ENCODE measurements around the gene USP22.
"Not testable (repeated sequence)": the region's sequence is repeated elsewhere in the genome, so short reads cannot be mapped to it uniquely, and the experiment has no call there.

The USP22 gene

DNA sequence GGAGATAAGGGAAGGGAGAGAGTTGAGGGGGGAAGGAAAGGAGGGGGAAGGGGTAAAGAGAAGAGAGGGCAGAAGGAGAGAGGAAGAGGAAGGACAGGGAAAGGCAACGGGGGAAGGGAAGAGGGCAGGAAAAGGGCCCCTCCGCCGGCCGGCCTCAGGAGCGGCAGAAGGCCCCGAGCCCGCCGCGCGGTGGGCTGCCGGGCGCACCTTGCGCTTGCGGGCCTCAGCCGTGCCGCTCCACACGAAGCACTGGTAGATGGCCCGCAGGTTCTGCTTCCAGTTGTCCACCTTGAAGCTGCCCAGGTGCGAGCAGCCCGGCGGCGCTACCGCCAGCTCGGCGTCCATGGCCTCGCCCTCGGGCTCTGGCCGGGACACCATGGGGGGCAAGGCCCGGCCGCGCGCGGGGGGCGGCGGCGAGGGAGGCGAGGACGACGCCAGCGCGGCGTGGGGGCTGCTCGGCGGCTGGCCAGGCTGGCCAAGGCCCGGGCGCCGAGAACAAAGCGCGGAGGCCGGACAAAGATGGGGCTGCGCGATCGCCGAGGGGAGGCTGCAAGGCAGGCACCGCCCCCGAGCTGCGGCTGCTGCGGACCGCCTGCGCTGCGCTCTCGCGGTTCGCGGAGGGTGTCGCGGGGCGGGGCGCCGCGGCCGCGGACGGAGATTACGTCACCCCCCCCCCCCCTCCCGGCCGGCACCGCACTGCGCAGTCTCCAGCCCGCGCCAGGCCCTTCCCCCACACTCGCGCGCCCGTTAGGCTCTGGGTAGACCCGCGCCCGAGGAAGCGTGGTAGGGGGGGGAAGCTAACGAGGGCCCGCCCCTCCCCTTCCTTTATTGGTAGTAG, at the start of gene USP22:
Gene USP22 (minus strand): TSS at position 554 of the 838 bp plus-strand sequence. CDS start 176 bp downstream, at position 378.
- no peaks in the 10 kb centered on the region for H3K27me3 Mint-ChIP-seq (ENCODE audit: low read depth)

DNA sequence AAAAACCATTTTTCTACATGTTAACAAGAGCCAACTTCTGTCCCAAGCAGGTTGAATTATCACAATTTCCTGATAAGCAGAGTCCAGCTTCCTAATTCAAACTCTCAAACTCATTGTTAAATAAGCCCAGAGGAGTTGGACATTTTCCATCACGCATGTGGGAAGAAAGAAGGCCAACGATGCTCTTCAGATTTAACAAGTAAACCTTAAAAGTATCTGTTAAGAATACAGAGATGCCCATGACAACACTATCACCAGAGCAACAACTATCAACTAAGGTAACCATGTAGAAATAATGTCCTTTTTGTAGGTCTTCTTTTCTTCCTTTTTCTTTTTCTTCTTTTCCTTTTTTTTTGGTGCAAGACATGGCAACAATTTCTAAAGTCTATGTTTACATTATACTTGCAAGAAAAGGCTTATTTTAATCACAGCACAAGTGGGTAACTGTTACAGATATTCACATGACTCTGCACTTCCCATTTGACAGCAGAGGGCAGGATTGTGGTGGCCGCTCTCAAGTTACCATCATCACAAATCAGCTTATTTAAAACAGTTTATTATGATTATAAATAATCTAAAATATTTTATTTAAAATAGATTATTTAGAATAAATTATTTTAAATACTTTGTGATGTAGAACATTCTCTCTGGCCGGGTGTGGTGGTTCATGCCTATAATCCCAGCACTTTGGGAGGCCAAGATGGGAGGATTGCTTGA, 48.2 kb upstream of the USP22 start:
- Mint-ChIP-seq H3K27ac (no peak overlapping the region), H3K9me3 (no peaks in the 10 kb centered on the region), H3K4me3 (no peak overlapping the region), H3K36me3 (ENCODE audit: low read depth) (no peaks in the 10 kb centered on the region), H3K27me3 (ENCODE audit: low read depth) (peaks cover 6% of the 10 kb centered on the region), H3K4me1 (ENCODE audit: low read depth) (peaks cover 3% of the 10 kb centered on the region)

More for the DNA sequence above, at the start of gene USP22:
- no peaks in the 10 kb centered on the region for H3K9me3 Mint-ChIP-seq
- H3K36me3 Mint-ChIP-seq (ENCODE audit: low read depth) = peaks cover 4% of the 10 kb centered on the region
- H3K4me1 Mint-ChIP-seq (ENCODE audit: low read depth) = peaks cover 24% of the 10 kb centered on the region
- peak within 1 kb of the TSS; percentile 95 for H3K27ac Mint-ChIP-seq
- H3K4me3 Mint-ChIP-seq = peak within 1 kb of the TSS; percentile 99

DNA sequence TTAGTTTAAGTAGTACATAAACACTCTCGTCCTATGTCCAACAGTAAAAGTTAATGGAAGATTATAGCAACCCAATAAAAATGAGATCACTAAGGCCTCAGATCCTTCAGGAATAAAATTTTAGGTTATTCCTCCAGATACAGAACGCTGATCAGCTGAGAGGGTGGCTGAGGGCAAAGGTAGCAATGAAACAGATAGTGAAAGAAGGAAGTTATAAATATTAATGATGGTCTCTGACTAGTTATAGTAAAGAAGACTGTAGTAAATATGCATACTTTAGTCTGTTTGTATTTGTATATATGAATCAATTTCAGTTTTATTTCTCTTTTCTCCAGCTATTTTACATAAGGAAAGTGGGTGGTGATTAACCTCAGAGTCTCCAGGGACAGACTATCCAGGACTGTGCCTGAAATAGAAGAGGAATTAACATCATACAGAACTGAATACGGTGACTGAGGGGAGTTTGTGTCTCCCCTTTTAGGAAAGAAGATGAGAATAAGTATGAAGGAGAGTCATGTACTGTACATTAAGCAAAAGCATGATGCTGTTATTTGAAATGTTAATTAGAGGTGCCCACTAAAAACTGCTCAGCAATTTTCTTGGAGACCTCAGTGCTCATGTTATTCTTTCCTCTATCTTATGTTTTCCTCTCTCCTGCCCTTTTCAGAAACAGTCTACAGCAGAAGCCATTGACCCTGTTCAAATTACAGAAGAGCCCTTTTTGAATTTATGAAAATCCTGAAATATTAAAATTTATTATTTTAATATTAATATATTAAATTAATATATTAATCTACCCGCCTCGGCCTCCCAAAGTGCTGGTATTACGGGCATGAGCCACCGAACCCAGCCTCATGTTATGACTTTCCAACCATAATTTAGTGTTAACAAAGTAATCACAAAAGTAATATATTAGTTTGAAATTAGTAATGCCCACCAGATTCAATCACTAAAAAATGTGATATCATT, 47.4 kb upstream of the USP22 start:
- Mint-ChIP-seq H3K27ac (no peak overlapping the region), H3K4me3 (no peak overlapping the region), H3K9me3 (no peaks in the 10 kb centered on the region), H3K27me3 (ENCODE audit: low read depth) (peaks cover 6% of the 10 kb centered on the region), H3K4me1 (ENCODE audit: low read depth) (peaks cover 3% of the 10 kb centered on the region), H3K36me3 (ENCODE audit: low read depth) (no peaks in the 10 kb centered on the region)

- Mint-ChIP-seq H3K4me3 (no peak overlapping the region), H3K9me3 (no peaks in the 10 kb centered on the region), H3K27me3 (ENCODE audit: low read depth) (peaks cover 6% of the 10 kb centered on the region), H3K4me1 (ENCODE audit: low read depth) (peaks cover 3% of the 10 kb centered on the region), H3K27ac (no peak overlapping the region), H3K36me3 (ENCODE audit: low read depth) (no peaks in the 10 kb centered on the region)
Observed at GRCh38 chr17:21089145-21089544, 46.3 kb upstream of the USP22 start.

- Mint-ChIP-seq H3K4me3 (no peak overlapping the region), H3K36me3 (ENCODE audit: low read depth) (no peaks in the 10 kb centered on the region), H3K4me1 (ENCODE audit: low read depth) (no peaks in the 10 kb centered on the region), H3K9me3 (no peaks in the 10 kb centered on the region), H3K27ac (no peak overlapping the region), H3K27me3 (ENCODE audit: low read depth) (peaks cover 5% of the 10 kb centered on the region)
Observed at GRCh38 chr17:21085707-21086106, 42.9 kb upstream of the USP22 start.

GRCh38 chr17:21085280-21085679, 42.5 kb upstream of the USP22 start:
- not testable (repeated sequence) for H3K27ac Mint-ChIP-seq; H3K27me3 Mint-ChIP-seq (ENCODE audit: low read depth); H3K36me3 Mint-ChIP-seq (ENCODE audit: low read depth); H3K9me3 Mint-ChIP-seq; H3K4me1 Mint-ChIP-seq (ENCODE audit: low read depth); H3K4me3 Mint-ChIP-seq

- Mint-ChIP-seq H3K4me1 (ENCODE audit: low read depth) (no peaks in the 10 kb centered on the region), H3K36me3 (ENCODE audit: low read depth) (no peaks in the 10 kb centered on the region), H3K27me3 (ENCODE audit: low read depth) (peaks cover 13% of the 10 kb centered on the region), H3K27ac (no peak overlapping the region), H3K4me3 (no peak overlapping the region), H3K9me3 (no peaks in the 10 kb centered on the region)
Observed at GRCh38 chr17:21082001-21082436, 39.2 kb upstream of the USP22 start.

DNA sequence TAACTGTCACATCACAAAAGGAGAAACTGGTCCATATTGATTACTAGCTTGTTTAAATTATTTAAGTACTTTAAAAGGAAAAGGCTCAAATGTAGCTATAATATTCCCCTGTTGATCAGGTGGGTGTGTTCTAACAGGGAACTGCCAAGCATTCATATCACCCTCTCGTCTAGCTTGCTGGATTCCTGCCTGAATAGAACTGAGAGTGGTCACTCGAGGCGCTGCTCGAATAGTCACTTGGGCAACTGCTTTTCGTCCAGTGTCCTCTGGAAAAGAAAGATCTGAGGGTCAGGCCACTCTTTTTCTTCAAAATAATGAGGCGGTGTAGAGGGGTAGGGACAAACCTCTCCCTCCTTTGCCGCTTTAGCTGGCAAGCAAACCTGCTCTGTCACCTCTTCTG, 36.4 kb upstream of the USP22 start:
- Mint-ChIP-seq H3K36me3 (ENCODE audit: low read depth) (no peaks in the 10 kb centered on the region), H3K27me3 (ENCODE audit: low read depth) (peaks cover 13% of the 10 kb centered on the region), H3K27ac (no peak overlapping the region), H3K4me3 (no peak overlapping the region), H3K4me1 (ENCODE audit: low read depth) (no peaks in the 10 kb centered on the region), H3K9me3 (no peaks in the 10 kb centered on the region)

GRCh38 chr17:21078016-21078780, 35.4 kb upstream of the USP22 start:
- no peak overlapping the region for H3K27ac Mint-ChIP-seq
- H3K9me3 Mint-ChIP-seq = no peaks in the 10 kb centered on the region
- no peaks in the 10 kb centered on the region for H3K36me3 Mint-ChIP-seq (ENCODE audit: low read depth)
- peaks cover 13% of the 10 kb centered on the region for H3K27me3 Mint-ChIP-seq (ENCODE audit: low read depth)
- no peak overlapping the region for H3K4me3 Mint-ChIP-seq
- no peaks in the 10 kb centered on the region for H3K4me1 Mint-ChIP-seq (ENCODE audit: low read depth)

DNA sequence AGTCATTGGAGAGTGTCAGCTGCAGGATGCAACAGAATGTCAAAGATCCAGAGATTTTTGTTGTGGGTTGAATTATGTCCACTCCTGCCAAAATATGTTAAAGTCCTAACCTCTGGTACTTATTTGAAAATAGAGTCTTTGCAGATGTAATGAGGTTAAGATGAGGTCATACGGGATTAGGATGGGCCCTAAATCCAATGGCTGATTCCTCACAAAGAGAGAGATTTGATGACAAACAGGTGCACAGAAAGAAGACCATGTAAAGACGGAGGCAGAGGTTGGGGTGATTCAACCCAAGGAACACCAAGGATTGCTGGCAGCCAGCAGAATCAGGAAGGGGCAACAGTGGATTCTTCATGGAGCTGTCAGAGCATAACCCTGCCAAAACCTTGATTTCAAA, 34.5 kb upstream of the USP22 start:
- Mint-ChIP-seq H3K9me3 (no peaks in the 10 kb centered on the region), H3K36me3 (ENCODE audit: low read depth) (no peaks in the 10 kb centered on the region), H3K27me3 (ENCODE audit: low read depth) (peaks cover 13% of the 10 kb centered on the region), H3K27ac (no peak overlapping the region), H3K4me1 (ENCODE audit: low read depth) (no peaks in the 10 kb centered on the region), H3K4me3 (no peak overlapping the region)

GRCh38 chr17:21076242-21076641, 33.4 kb upstream of the USP22 start:
- H3K27ac Mint-ChIP-seq = no peak overlapping the region
- H3K36me3 Mint-ChIP-seq (ENCODE audit: low read depth) = no peaks in the 10 kb centered on the region
- H3K4me3 Mint-ChIP-seq = no peak overlapping the region
- peaks cover 9% of the 10 kb centered on the region for H3K27me3 Mint-ChIP-seq (ENCODE audit: low read depth)
- H3K9me3 Mint-ChIP-seq = no peaks in the 10 kb centered on the region
- no peaks in the 10 kb centered on the region for H3K4me1 Mint-ChIP-seq (ENCODE audit: low read depth)

DNA sequence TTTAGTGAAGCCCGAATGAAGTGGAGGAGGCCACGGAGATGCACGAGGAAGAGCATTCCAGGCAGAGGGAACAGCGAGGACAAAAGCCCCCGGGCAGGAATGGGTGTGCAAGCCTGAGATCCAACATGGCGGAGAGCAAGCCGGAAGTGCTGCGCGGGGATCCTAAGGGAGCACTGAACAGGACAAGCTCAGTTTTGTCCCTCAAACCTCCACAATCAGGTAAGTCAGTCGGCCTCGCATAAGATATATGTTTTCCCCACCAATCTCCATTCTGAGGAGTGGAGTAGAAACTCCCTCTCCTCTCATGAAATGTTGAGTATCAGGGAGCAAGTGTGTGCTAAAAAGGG, 32.9 kb upstream of the USP22 start:
- no peaks in the 10 kb centered on the region for H3K4me1 Mint-ChIP-seq (ENCODE audit: low read depth)
- no peaks in the 10 kb centered on the region for H3K36me3 Mint-ChIP-seq (ENCODE audit: low read depth)
- H3K27ac Mint-ChIP-seq = no peak overlapping the region
- no peak overlapping the region for H3K4me3 Mint-ChIP-seq
- peaks cover 8% of the 10 kb centered on the region for H3K27me3 Mint-ChIP-seq (ENCODE audit: low read depth)
- no peaks in the 10 kb centered on the region for H3K9me3 Mint-ChIP-seq

DNA sequence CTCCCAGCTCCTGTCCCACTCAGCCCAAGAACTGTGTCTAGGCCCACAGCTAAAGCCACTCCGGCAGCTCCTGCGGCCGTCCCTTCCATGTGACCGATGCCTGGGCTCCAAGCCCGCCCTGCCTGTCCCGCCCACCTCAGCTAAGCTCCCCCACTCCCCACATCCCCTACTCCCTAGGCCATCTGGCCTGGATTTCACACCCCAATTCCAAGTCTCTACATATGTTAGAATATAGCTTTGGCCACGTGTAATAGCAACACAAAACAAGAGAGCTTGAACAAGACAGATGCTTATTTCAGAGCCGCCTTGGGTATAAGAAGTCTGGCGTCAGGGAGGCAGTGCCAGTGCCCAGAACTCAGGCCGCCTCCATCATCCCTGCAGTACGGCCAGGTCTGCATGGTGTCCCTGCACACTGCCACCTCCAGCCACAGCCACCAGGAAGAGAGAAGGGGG, 30.0 kb upstream of the USP22 start:
- H3K9me3 Mint-ChIP-seq = no peaks in the 10 kb centered on the region
- no peak overlapping the region for H3K4me3 Mint-ChIP-seq
- no peaks in the 10 kb centered on the region for H3K4me1 Mint-ChIP-seq (ENCODE audit: low read depth)

GRCh38 chr17:21066394-21066793, 23.6 kb upstream of the USP22 start:
- Mint-ChIP-seq H3K27ac (no peak overlapping the region), H3K4me1 (ENCODE audit: low read depth) (no peaks in the 10 kb centered on the region), H3K36me3 (ENCODE audit: low read depth) (no peaks in the 10 kb centered on the region), H3K4me3 (no peak overlapping the region), H3K9me3 (no peaks in the 10 kb centered on the region), H3K27me3 (ENCODE audit: low read depth) (no peaks in the 10 kb centered on the region)

More for the DNA sequence above, 30.0 kb upstream of the USP22 start:
- H3K27ac Mint-ChIP-seq = no peak overlapping the region
- H3K36me3 Mint-ChIP-seq (ENCODE audit: low read depth) = no peaks in the 10 kb centered on the region
- peaks cover under 1% of the 10 kb centered on the region for H3K27me3 Mint-ChIP-seq (ENCODE audit: low read depth)

All from T-helper 1 cell treated with Interleukin-12 subunit alpha and Interleukin-12 subunit beta and Interleukin-4 antibody, amounts not matched to agents 30 μg/mL and 1 μg/mL, for 36 hours (primary cell).